Glutamatergic neuron (in vitro differentiated cells): ENCODE data around the gene BORCS8. TPM values are rescaled to one million over a fixed set of nuclear protein-coding genes. Genes with fewer than 3 reads are reported as not detected.

Experiments used
- DNase-seq: peaks from one replicate; pipeline ENCODE4 v3.0.0; 2022
- H3K27ac Mint-ChIP-seq: one replicate; pipeline ENCODE4 v1.8.0; 2020; ENCODE audit warnings: mild to moderate bottlenecking, mixed read lengths, inconsistent platforms; ENCODE audit not compliant: unreplicated experiment
- H3K27me3 Mint-ChIP-seq: one replicate; pipeline ENCODE4 v1.8.0; 2020; ENCODE audit warnings: mild to moderate bottlenecking, moderate library complexity, mixed read lengths, inconsistent platforms; ENCODE audit not compliant: unreplicated experiment
- H3K36me3 Mint-ChIP-seq: one replicate; pipeline ENCODE4 v1.8.0; 2020; ENCODE audit warnings: mild to moderate bottlenecking, mixed read lengths, inconsistent platforms; ENCODE audit not compliant: unreplicated experiment
- H3K4me1 Mint-ChIP-seq: one replicate; pipeline ENCODE4 v1.8.0; 2020; ENCODE audit warnings: mild to moderate bottlenecking, low read depth, mixed read lengths, inconsistent platforms; ENCODE audit not compliant: unreplicated experiment
- H3K4me3 Mint-ChIP-seq: one replicate; pipeline ENCODE4 v1.8.0; 2020; ENCODE audit warnings: mild to moderate bottlenecking, mixed read lengths, inconsistent platforms; ENCODE audit not compliant: unreplicated experiment
- H3K9me3 Mint-ChIP-seq: one replicate; pipeline ENCODE4 v1.8.0; 2020; ENCODE audit warnings: mild to moderate bottlenecking, moderate library complexity, mixed read lengths, inconsistent platforms; ENCODE audit not compliant: unreplicated experiment
- total RNA-seq: library from RNA; stranded (reverse); fragmentation: NEBNext Ultra II Directional; extraction: Animal tissue kit (Norgen Biotek cat#: 25700); gene quantifications from one replicate; pipeline ENCODE4 v1.2.1, GENCODE V29; 2021; ENCODE audit not compliant: unreplicated experiment
- TF ChIP-seq, protein P1 (sequence below): fragments of 200-600 bp; sonication (generic); IDR thresholded peaks from one replicate; pipeline ENCODE4 v1.5.0; 2021; ENCODE audit not compliant: partially characterized antibody, unreplicated experiment

Gene BORCS8
- total RNA-seq, 1 donor from 2014 or later, result 20.5 TPM

DNA sequence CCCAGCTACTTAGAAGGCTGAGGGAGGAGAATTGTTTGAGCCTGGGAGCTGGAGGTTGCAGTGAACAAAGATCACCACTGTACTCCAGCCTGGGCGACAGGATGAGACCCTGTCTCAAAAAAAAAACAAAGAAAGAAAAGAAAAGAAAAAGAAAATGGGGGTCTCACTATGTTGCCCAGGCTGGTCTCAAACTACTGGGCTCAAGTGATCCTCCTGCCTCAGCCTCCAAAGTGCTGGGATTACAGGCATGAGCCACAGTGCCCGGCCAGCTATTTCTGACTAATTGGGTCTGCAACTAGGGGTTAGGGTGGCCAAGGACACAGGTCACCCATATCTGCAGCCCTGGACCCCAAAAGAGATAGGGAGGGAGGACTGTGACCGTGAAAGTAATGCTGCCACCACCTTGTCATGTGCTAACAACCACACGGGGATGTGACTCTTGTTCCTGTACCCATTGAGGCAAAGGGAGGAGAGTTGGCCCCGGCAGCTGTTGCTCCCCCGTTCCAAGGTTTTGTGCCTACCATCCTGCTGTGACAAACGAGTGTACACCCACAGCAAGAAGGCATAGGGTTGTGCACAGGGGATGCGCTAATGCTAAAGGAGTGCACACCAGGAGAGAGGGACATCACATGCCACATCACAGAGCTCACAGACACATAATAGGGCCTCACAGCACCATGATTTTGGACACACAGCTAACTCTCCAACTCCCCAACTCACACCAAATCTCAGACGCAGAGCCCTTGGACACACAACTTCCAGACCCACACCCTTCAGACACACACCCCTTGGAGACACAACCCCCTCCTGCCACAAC lies 22.5 kb downstream of the BORCS8 start:
- H3K4me3 Mint-ChIP-seq, result peak overlapping the region; percentile 81
- H3K9me3 Mint-ChIP-seq, result peaks cover 4% of the 10 kb centered on the region
- TF ChIP-seq, protein P1, sequence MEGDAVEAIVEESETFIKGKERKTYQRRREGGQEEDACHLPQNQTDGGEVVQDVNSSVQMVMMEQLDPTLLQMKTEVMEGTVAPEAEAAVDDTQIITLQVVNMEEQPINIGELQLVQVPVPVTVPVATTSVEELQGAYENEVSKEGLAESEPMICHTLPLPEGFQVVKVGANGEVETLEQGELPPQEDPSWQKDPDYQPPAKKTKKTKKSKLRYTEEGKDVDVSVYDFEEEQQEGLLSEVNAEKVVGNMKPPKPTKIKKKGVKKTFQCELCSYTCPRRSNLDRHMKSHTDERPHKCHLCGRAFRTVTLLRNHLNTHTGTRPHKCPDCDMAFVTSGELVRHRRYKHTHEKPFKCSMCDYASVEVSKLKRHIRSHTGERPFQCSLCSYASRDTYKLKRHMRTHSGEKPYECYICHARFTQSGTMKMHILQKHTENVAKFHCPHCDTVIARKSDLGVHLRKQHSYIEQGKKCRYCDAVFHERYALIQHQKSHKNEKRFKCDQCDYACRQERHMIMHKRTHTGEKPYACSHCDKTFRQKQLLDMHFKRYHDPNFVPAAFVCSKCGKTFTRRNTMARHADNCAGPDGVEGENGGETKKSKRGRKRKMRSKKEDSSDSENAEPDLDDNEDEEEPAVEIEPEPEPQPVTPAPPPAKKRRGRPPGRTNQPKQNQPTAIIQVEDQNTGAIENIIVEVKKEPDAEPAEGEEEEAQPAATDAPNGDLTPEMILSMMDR, result no peak
- no peak overlapping the region for H3K27ac Mint-ChIP-seq
- H3K4me1 Mint-ChIP-seq, result peaks cover 8% of the 10 kb centered on the region
- H3K27me3 Mint-ChIP-seq, result peaks cover 10% of the 10 kb centered on the region
- DNase-seq, result no peak
- H3K36me3 Mint-ChIP-seq, result no peaks in the 10 kb centered on the region

GRCh38 chr19:19167612-19168011 lies 24.3 kb downstream of the BORCS8 start:
- TF ChIP-seq, protein P1, result no peak
- Mint-ChIP-seq H3K36me3 (no peaks in the 10 kb centered on the region), H3K4me1 (peaks cover 8% of the 10 kb centered on the region), H3K27ac (no peak overlapping the region), H3K4me3 (no peak overlapping the region), H3K9me3 (peaks cover 3% of the 10 kb centered on the region), H3K27me3 (peaks cover 10% of the 10 kb centered on the region)
- DNase-seq, result no peak

DNA sequence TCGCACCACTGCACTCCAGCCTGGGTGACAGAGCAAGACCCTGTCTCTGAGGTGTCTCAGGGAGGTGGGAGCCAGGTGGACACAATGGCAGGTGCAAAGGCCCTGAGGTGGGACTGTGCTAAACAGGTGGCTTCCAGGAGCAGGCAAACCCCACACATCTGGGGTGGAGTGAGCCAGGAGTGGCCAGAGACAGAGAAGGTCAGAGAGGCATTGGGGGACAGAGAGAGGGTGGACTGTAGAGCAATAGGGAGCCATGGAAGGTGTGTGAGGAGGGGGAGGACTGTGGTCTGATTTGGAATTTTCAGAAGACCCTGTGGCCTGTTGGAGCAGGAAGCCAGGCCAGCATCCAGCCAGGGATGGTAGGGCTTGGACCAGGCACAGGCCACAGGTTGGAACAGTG lies 26.6 kb downstream of the BORCS8 start:
- no peak overlapping the region for H3K27ac Mint-ChIP-seq
- H3K36me3 Mint-ChIP-seq, result no peaks in the 10 kb centered on the region
- no peak for DNase-seq
- H3K4me3 Mint-ChIP-seq, result no peak overlapping the region
- TF ChIP-seq, protein P1, result no peak
- peaks cover 11% of the 10 kb centered on the region for H3K27me3 Mint-ChIP-seq
- H3K9me3 Mint-ChIP-seq, result peaks cover 3% of the 10 kb centered on the region
- peaks cover 3% of the 10 kb centered on the region for H3K4me1 Mint-ChIP-seq

GRCh38 chr19:19162495-19162894 lies 29.5 kb downstream of the BORCS8 start:
- TF ChIP-seq, protein P1, result no peak
- H3K9me3 Mint-ChIP-seq, result peaks cover 1% of the 10 kb centered on the region
- no peaks in the 10 kb centered on the region for H3K36me3 Mint-ChIP-seq
- peaks cover 5% of the 10 kb centered on the region for H3K27me3 Mint-ChIP-seq
- H3K4me3 Mint-ChIP-seq, result no peak overlapping the region
- H3K27ac Mint-ChIP-seq, result peak overlapping the region; percentile 66
- DNase-seq, result no peak
- H3K4me1 Mint-ChIP-seq, result no peaks in the 10 kb centered on the region

DNA sequence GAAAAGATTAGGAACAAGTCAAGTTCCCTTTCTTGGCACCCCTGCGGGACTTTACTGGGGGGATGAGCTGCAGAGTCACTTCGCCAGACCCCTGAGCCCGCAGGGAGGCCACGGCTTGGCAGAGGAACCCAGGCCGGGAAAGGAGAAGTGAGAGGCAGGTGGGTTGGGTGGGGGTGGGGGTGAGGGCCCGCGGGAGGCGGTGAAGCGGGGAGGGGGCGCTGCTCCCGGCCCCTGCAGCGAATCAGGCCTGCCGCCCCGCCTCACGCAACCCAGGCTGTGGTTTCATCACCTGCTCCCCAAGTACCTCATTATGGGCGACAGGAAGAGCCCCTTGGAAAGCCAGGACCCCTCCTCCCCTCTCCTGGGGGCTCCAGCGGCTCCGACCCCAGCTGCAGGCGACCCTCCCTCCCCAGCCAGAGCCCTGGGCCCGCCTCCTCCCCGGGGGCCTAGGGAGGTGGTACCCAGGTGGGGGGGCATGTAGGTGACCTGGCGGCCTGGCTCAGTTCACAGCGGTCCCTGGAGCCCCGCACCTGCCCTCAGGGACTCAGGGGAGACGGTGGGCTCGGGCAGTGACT lies 31.4 kb downstream of the BORCS8 start:
- Mint-ChIP-seq H3K27ac (no peak overlapping the region), H3K36me3 (peaks cover 3% of the 10 kb centered on the region), H3K27me3 (peaks cover 5% of the 10 kb centered on the region), H3K4me1 (no peaks in the 10 kb centered on the region), H3K4me3 (no peak overlapping the region), H3K9me3 (peaks cover 5% of the 10 kb centered on the region)
- no peak for DNase-seq
- TF ChIP-seq, protein P1, result no peak
